Measurements from ENCODE around the gene RFTN1.

The RFTN1 gene, protein sequence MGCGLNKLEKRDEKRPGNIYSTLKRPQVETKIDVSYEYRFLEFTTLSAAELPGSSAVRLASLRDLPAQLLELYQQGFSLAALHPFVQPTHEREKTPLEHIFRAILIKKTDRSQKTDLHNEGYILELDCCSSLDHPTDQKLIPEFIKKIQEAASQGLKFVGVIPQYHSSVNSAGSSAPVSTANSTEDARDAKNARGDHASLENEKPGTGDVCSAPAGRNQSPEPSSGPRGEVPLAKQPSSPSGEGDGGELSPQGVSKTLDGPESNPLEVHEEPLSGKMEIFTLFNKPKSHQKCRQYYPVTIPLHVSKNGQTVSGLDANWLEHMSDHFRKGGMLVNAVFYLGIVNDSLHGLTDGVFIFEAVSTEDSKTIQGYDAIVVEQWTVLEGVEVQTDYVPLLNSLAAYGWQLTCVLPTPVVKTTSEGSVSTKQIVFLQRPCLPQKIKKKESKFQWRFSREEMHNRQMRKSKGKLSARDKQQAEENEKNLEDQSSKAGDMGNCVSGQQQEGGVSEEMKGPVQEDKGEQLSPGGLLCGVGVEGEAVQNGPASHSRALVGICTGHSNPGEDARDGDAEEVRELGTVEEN

DNA sequence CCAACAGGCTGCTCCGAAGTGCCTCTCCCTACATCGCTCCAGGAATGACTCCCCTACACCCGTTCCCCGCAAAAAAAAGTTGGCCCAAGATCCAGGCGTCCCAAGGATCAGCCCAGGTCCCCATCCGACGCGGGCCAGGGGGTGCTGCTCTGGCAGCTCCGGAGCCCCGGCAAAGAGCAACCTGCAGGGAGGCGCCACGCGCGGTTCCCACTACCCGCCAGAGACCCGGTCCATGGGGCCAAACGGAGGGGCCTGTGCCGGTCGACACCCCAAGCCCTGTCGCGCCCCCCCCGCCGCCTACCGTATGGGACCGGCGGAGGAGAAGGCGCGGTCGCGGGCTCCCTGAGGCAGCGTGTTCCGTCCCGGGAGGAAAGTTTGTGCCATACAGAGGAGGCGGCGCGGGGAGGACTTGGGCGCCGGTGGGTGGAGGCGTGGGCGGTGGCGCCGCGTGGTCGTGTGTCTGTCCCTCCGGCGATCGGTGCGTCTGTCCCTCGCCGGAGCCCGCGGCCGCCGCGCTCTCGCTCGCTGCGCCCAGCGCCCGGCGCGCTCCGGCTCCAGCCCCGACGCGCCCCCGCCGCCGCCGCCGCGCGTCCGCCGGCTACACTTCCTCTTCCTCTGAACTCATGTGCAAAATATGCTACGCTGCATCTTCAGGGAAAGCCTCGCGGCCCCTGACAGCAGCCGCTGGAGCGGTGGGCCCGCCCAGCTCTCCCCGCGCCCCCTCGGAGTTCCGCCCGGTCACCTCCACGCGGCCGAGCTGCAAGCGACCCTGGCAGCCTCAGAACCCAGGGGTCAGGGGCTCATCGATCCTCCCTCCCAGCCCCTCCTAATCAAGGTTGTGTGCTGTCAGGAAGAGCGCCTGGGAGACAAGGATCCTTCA is at the start of gene RFTN1:
TSS of gene RFTN1 (minus strand) at position 559 of the 880 bp plus-strand sequence. CDS start 19,830 bp downstream, outside the sequence.
- peak; percentile 31 to 48 for DNase-seq

DNA sequence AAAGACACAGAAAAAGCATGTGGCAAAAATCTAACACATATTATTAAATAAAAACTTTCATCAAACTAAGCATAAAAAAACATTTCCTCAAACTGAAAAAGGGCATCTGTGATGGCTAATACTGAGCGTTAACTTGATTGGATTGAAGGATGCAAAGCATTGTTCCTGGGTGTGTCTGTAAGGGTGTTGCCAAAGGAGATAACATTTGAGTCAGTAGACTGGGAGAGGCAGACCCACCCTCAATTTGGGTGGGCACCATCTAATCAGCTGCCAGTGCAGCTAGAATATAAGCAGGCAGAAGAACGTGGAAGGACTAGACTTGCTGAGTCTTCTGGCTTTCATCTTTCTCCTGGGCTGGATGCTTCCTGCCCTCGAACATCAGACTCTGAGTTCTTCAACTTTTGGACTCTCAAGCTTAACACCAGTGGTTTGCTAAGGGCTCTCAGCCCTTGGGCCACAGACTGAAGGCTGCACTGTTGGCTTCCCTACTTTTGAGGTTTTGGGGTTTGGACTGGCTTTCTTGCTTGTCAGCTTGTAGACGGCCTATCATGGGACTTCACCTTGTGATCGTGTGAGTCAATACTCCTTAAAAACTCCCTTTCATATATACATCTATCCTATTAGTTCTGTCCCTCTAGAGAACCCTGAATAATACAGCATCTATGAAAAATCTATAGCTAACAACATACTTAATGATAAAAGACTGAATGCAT is 46.3 kb upstream of the RFTN1 start:
- DNase-seq: no peak

DNA sequence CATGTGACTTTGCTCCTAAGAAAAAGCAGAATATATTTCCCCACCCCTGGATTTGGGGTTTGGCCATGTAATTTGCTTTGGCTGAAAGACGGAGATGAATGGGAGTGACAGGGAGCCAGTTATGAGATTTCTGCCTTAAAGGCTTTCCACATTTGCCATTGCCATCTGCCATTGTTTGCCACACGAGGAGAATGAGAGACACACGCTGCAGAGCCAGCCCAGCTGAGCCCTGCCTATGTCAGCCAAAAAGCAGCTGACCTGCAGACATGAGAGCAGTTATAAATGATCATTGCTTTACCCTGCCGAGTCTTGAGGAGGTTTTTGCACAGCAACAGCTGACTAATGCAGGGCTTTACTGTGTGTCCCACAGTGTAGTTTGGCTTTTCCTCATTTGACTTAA is 40.6 kb upstream of the RFTN1 start:
- no peak for DNase-seq

DNA sequence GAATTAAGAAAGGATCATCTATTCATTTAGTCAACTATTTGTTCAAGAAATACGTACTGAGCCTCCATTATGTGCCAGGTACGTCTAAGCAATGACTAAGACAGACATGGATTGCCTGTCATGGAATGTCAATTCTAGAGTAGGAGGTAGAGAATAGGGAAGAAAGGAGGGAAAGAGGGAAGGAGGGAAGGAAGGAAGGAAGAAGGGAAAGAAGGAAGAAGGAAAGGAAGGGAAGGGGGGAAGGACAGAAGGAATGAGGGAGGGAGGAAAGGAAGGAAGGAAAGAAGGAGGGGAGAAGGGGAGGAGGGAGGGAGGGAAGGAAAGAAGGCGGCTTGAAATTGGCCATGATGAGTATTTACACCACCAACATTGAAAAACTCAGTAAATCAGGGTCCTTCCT is 39.3 kb upstream of the RFTN1 start:
- DNase-seq: no peak

DNA sequence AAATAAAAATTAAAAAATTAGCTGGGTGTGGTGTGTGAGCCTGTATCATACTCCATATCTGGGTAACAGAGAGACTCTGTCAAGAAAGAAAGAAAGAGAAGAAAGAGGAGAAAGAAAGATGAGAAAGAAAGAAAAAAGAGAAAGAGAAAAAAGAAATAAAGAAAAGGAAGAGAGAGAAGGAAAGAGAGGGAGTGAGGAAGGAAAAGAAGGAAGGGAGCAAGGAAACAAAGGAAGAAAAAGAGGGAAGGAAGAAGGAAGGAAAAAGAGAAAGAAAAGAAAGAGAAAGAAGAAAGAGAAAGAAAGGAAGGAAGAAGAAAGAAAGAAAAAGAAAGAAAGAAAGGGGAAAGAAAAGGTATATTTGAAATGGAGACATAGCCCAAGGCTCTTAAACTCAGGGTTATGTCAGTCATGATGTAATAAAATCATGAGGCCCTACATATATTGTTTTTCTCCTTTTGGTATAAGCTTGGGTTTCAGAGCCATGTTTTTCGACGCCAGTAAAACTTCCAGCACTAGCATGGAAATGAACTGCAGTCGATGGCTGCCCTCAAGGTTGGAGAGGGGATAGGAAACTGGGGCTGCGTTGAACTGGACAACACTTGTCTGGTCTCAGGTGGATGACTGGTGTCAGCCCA is 38.0 kb upstream of the RFTN1 start:
- no peak for DNase-seq

DNA sequence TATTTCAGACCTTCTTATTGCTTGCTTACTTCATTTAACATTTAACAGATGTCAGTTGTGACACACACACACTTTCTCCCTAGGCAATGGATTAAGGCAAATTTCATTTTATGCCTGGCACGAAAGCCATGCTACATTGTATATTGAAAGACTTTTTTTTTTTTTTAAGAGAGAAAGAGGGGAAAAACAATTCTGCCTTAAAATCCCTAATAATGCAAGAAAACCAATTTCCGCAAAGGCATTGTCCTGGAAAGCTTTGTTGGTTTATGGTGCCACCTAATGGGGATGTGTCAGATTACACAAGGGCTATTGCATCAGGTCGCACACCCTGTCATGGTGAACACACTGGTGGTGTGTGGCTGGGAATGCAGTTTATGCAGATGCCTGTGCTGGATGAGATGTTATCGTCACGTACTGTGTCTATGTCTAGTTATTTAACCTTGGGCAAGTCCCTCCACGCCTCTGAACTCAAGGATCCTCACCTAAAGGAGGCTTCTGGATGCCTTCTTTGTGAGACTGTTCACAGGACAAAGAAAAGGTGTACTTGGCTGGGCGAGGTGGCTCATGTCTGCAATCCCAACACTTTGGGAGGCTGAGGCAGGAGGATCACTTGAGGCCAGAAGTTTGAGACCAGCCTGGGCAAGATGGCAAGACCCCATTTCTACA is 37.3 kb upstream of the RFTN1 start:
- peak; percentile 67 to 68 for DNase-seq

DNA sequence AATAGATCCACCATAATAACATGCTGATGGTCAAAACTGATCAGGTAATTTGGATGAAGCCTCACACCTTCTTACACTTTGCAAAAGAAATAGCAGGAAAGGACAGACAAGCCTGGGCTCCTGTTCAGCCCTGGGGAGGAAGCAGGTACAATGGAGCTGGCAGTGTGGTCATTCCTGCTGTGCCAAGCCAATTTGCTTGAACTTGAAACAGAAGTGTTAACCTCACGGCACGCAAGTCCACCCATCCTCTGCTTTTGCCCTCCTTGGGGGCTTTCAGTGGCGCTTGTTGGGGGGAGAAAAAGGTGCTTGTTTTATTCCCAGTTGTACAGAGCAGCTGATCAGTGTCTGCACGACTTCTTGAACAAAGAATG is 36.8 kb upstream of the RFTN1 start:
- DNase-seq: no peak

DNA sequence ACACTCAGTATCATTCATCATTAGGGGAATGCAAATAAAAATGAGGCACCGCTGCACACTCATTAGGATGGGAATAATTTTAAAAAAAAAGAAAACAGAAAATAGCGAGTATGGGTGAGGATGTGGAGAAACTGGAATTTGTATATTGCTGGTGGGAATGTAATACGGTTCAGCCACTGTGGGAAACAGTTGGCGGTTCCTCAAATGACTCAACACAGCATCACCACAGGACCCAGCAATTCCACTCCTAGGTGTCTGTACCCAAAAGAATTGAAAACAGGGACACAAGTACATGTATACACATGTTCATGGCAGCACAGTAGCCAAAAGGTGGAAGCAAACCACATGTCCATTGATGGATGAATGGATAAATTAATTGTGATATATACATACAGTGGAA is 35.2 kb upstream of the RFTN1 start:
- DNase-seq: no peak

DNA sequence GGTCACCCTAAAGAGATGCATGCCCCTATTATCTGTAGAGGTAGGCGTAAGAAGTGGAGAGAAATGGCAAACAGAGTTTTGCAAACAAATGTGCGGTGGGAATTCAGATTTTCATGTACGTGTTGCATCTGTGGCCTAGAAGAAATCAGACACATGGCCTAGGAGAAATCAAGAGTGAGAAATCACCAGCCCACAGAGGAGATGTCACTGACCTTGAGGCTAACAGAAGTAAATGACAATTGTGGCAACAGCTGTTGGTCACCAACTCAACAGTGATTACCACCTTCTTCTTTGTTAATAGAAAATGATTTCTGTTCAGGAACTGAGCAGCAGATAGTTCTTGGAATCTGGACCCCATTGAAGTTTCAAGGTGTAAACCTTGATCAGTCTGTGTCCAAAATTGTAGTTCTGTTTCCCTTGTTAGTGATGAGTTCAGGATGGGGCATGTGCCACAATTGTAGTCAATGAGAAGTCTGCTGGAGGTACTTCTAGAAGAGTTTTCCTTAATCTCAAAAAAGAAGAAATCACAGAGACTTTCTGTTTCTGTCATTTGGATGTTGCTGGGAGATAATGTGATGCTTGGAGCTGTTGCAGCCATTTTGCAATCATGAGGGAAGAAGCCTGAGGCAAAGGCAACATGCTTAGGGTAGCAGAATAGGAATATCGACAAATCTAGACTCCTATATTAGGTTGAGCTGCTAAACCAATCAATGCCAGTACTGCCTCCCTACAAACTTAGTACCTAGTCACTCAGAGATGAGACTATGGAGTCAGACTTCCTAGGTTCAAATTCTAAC is 34.3 kb upstream of the RFTN1 start:
- DNase-seq: no peak

DNA sequence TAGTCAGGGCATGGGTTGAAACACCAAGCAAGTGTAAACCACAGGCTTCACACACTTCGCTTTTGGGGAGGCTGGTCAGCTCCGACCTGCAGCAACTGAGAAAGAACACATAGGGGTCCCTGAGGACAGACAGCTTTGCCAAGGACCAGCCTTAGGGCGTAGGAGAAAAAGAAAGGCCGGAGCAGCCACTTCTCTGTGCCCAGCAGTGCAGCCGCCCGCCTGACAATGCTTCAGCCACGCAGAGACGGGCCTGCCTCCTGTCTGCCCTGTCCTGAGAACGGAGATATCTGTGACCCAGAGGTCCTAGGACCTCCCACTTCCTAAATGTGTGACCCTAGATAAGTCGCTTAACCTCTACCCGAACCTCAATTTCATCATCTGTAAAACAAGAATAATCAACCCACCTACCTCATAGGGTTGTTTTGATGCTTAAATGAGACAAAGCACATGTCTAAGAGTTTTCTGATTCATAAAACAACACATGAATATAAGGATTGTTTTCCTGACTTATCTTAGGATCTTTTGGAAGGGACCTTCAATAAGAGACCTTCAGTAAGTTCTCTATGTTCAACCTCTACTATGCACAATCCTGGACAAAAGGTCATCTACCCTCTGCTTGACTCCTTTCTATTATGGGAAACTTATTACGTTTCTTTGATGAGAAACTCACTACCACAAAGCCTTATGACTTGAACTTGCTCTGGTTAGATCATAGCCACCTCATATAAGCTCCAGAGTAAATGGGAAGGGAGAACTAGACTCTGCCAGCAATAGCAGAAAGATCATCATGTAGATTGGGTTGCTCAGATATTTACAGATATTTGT is 32.9 kb upstream of the RFTN1 start:
- DNase-seq: no peak

DNA sequence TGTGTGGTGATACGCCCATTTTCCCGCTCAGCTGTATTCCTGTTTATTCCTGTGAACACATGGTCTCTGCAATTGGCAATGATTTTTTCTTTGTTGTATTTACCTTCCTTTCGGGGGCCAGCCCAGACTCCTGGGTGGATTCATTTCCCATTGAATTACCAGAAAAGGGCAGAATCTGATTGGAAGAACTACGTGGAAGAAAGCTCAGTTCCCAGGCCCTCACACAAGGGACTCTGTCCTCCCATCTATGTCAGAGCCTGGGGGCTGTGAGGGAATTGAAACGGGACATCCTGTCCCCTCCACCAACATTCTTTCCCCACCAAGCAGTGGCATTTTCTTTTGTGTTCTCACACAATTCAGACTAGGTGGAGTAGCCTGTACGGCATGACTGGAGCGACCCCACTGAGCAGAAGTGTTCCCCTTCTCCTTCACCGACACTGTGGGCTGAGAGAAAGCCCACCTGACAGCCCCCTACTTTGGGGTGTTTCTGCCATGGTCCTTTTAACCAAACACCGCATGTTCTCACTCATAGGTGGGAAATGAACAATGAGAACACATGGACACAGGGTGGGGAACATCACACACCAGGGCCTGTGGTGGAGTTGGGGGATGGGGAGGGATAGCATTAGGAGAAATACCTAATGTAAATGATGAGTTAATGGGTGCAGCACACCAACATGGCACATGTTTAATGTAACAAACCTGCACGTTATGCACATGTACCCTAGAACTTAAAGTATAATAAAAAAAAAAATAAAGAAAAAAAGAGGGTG is 32.1 kb upstream of the RFTN1 start:
- no peak for DNase-seq

DNA sequence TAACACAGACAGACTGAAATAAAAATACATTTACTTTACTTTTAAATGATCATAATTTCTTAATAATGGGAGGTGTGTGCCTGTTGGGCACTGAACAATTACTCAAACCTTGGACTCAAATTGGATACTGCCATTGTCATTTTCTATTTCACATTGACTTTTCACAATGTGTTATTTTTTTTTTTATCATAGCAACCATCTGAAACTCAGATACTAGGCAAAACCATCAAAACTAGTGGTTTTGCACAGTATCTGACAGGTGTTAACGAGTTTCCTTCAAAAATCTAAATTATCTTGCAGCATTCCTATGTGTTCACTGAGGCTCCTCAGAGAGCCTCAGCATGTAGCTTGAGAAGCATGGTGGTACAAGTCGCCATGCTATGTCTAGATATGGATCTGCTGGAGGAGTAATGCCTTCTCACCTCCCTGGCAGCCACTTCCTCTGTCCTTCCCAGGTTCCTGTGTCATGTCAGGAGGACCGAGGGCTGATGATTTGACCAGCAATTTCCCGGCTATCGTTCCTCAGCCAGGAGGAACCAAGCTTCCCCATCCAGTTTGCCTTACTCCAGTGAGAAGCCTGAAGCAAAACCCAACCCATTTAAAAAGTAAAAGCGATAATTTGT is 29.9 kb upstream of the RFTN1 start:
- no peak for DNase-seq

DNA sequence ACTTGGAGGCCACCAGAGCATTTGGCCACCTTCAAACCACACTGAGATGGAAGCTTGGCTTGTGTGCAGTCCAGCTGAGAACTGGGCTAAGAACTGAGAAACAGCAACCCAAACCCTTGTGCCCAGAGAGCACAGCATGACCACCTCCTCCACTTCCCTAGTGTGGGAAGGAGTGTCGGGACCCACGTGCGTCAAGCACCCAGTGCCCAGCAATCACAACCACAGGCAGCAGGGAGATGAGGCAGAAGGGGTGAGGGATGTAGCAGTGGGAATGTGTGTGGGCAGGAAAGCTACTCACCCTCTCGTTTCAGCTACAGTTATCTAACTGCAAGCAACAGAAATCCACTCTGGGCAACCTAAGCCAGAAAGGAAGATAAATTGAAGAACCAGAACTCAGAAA is 25.0 kb upstream of the RFTN1 start:
- no peak for DNase-seq

DNA sequence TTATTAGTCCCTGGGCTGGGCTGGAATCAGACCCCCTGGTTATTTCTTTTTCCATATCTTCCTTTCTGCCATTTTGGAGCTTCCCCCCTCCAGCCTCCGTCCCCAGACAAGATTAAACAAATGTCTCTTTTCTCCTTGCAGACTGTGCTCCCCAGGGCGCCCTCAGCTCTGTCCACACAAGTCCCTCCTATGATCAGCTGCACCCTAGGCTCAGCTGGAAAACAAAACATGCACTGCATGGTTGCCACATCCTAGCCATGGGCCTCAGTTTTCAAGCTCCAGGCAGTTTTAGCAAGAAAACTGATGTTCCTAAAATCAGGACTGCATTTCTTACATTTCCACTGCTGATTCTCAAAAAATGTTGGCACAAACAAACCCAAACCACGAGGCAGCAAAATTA is 23.5 kb upstream of the RFTN1 start:
- no peak for DNase-seq

DNA sequence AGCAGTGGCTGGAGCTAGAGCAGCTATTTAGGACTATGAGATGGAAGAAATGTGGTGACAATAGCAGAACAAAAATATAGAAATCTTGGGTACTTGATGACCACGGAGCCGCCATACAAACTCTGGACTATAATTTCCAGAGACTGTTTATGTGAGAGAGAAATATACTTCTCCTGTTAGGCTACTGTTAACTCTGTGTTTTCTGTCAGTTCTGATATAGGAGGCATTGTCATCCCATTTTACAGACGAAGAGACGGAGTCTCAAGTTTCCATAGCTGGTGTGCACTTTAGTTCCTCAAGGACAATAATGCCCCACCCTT is 22.8 kb upstream of the RFTN1 start:
- no peak for DNase-seq

DNA sequence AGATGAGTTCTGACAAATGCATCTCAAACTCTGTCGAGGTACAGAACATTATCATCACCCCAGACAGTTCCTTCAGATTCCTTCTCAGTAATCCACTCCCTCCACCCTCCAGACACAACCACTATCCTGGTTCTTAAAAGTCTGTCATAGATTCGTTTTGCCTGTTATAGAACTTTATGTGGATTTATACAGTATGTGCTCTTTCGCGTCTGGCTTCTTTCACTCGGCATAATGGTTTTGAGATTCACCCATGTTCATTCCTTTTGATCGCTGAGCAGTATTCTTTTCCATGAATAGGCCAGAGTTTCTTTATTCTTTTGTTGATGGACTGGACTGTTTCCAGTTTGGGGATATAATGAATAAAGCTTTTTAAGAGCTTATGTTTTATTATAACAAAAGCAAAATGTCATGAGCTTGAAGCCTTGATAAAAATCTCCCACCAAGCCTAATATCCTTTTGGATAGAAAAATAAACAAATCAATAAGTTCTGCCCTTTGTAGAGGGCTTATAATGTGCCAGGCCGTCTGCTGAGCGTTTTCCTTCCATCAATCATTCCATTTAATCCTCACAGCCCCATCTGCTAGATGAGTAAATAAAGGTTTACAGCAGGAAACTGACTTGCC is 21.3 kb upstream of the RFTN1 start:
- DNase-seq: no peak

DNA sequence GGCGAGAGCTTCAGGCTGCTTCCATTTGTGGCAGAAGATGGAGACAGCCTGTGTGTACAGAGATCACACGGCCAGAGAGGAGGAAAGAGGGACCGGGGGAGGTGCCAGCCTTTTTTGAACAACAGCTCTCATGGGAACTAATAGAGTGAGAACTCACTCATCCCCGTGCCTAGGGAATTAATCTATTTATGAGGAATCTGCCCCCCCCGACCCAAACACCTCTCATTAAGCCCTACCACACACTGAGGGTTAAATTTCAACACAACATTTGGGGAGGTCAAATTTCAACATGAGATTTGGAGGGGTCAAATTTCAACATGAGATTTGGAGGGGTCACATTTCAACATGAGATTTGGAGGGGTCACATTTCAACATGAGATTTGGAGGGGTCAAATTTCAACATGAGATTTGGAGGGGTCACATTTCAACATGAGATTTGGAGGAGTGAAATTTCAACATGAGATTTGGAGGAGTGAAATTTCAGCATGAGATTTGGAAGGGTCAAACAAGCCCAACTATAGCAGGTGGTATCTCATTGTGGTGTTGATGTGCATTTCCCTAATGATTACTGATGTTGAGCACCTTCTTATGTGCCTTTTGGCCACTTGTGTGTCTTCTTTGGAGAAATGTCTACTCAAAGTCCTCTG is 20.6 kb upstream of the RFTN1 start:
- no peak for DNase-seq

DNA sequence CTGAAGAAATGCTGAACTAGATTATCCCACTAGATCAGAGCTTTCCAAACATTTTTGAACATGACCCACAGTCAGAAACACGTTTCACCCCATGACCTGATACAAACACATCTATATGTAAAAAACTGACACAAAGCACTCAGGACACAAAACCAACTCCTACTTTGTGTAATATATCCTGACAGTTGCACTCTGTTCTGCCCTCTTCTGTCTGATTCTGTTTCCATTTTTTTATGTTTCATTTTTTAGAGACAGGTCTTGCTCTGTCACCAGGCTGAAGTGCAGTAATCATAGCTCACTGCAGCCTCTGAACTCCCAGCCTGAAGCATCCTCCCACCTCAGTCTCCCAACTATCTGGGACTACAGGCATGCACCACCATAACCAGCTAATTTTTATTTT is 15.8 kb upstream of the RFTN1 start:
- DNase-seq: no peak
